Kidney capillary endothelial cell (primary cell): ENCODE results near the gene GRB10.

Source experiments
- DNase-seq: peaks from one replicate; pipeline ENCODE4 v3.0.0-alpha.2; 2018; ENCODE audit warnings: low spot score

GRB10 gene

DNA sequence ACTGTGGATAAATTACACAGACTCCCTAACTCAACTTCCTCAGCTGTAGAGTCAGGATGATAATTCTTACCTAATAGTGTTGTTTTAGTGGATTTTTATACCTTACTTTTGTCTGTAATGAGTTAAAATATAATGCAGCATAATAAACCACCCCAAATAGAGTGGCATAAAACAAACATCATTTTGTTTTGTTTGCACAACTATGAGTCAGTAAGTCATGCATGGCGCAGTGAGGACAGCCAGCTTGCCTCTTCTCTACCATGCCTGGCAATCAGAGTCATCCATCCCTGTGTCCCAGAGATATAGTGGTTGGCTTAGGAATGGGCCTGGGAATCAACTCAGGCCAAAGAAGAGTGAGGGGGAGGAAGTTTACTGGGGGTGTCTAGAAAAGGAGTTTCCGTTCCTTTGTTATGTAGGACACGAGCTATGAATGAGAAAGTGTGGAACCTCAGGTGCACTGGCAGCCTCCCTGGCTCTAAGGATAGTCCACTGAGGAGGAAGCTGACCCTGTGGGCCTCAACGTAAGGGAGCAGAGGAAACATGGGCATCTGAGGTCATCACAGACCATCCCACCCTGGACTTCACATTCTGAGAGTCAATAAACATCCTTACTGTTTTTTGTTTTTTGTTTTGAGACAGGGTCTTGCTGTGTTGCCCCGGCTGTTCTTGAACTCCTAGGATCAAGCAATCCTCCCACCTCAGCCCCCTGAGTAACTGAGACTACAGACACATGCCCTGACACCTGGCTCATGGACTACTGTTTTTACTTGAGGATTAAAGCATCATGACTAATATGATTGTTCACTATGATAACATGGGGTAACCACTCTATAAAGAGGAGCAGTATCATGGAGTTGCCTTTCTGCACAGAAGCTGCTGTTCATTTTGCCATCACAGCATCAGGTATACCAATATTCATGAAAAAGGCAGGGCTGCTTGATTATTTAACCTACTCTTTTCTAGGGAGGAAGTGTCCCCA, 21.0 kb upstream of the GRB10 start:
- DNase-seq = no peak

GRCh38 chr7:50801907-50802306, 19.2 kb upstream of the GRB10 start:
- no peak for DNase-seq

- DNase-seq = no peak
Measured at GRCh38 chr7:50799873-50800272, 17.2 kb upstream of the GRB10 start.

- no peak for DNase-seq
Measured at GRCh38 chr7:50798126-50798525, 15.4 kb upstream of the GRB10 start.

GRCh38 chr7:50795831-50796230, 13.1 kb upstream of the GRB10 start:
- no peak for DNase-seq

- no peak for DNase-seq
Measured at GRCh38 chr7:50795253-50795652, 12.6 kb upstream of the GRB10 start.

GRCh38 chr7:50793947-50794570, 11.4 kb upstream of the GRB10 start:
- no peak for DNase-seq

GRCh38 chr7:50793120-50793946, 10.6 kb upstream of the GRB10 start:
- no peak for DNase-seq

DNA sequence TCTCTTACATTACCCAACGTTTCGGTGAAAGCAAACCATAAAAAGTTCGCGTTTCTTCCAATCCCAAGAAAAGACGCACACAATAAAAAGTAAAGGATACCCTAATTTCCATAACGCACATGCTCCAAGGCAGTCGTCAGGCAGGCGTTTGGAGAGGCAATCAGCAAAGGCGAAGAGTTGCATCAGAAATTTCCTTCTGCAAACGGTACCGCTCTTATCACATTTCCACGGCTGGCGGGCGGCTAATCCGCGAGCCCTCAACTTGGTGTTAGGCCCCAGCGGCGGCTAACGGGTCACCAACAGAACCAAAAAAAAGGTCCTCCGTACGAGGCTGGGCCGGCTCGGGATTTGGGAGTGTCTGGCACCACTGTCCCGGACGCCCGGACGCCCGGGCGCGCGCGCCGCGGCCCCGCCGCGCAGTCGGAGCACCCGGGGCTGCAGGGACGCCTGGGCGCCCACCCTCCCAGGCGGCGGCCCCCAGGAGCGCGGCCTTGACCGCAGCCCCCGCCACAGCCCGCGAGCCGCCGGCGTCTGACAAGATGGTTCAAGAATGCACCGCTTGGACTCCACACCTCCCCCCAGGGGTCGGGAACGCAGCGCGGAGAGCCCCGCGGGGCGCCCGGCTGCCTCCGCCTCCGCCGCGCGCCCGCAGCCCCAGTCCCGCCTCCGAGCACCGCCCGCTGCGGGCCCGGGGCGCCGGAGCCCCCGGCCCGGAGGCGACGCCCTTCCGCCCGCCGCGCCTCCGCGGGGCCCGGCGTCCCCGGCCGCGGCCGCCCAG, 9.8 kb upstream of the GRB10 start:
- DNase-seq = peak; percentile 26

DNA sequence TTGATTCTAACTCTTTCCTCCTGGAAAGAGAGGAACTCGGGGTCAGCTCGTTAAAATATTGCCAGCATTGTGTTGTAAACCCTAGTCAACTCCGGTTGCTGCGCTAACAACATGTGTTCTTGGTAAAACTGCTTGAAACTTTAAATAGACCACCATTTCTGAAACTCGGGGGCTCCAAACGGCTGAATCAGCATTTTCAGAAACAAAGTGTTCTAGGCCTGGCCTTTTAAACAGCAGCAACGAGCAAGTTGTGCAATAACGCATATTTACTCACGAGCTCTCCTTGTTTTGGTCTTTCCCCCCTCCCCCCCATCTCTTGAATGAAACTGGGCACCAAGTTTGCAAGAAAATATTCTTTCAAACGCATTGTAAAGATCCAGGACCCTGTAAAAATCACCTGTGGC, 9.2 kb upstream of the GRB10 start:
- peak; percentile 26 for DNase-seq

DNA sequence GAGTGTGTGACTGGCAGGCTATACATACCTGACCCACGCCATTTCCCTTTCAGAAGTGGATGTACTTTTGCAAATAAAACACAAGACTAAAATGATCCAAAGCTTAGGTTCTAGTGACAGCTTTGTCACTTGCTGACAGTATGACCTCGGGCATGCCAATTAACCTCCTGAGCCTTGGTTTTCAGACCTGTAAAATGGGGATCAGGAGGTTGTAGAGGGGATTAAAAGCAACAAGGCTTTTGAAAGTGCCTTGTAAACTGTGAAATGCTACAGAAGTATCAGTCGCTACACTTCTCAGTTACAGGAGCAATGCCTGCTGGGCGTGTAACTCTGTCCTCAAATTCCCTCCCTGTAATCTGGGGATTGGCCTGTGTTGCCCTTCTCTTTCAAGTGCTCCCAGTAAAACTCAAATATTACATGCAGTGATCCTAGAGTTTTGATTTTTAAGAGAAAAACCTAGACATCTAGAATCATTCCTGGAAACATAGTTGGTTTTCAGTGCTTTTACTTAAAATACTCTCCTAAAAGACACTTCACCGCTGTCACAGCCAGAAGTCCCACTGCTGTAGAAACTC, 8.8 kb upstream of the GRB10 start:
- DNase-seq = no peak

DNA sequence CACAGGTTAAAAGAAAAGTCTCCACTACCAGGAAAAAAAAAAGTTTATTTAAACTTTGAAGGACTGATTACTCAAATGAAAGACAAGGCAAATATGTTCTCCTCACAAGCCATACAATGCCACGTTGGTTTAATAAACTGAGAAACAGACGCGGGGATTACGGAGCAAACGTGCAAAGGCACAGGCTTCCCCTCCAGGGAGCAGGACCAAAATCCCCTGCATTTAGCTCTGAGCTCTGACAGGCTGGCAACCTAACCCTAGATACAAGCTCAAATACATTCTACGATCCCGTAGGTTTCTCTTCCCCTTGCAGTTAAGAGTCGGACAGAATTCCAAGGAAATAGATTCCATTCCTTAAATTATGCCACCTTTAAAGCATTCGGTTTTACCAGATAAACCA, 7.7 kb upstream of the GRB10 start:
- DNase-seq = no peak

- DNase-seq = no peak
Measured at GRCh38 chr7:50788382-50788781, 5.7 kb upstream of the GRB10 start.

- DNase-seq = no peak
Measured at GRCh38 chr7:50787825-50788224, 5.1 kb upstream of the GRB10 start.

DNA sequence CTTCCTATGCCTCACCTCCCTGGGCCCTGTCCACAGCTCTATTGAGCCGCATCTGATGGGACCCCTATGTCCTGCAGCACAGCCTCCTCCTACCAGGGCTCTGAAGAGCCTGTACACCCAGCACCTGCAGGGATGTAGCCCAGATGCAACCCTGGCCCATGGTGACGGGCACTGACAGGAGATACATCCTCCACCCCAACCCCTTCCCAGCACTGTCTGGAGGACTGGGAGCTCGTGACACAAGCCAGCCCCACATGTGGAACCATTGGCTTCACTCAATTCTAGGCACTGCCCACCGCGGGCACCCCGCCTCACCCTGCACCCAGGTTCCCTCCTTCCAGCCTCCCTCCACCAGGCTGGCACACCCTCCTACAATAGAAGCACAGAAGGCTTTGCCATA, 2.6 kb upstream of the GRB10 start:
- no peak for DNase-seq

DNA sequence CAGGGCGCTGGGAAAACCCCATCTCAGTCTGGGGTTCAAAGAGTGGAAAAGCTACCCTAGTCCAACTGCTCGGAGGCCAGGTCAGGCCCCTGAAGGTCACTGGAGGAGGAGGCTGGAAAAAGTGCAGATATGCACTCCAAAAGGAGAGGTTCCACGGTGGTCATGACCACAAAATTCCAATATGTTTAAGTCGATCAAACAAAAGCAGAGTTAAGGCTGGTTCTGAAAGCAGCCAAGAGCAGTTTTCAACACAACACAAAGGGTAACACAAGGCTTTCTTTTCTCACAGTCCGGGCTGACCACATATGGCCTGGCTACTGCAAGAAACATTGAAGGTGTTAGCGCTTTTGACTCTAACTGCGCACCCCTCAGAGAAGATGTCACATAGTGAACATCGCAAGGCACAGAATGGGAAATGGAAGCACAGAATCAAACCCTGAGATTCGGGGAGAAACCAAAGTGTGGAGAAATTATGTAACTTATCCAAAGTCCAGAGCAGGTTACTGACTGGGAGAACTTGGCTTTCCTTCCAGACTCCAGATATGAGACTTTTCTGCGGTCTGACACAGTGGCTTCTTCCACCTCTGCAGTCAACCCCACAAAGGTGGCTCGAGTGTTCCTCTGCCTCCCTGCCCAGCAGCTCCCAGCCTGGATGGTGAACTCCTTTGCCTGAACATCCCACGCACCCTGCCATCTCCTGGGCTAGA, 1.3 kb upstream of the GRB10 start:
- DNase-seq = no peak

DNA sequence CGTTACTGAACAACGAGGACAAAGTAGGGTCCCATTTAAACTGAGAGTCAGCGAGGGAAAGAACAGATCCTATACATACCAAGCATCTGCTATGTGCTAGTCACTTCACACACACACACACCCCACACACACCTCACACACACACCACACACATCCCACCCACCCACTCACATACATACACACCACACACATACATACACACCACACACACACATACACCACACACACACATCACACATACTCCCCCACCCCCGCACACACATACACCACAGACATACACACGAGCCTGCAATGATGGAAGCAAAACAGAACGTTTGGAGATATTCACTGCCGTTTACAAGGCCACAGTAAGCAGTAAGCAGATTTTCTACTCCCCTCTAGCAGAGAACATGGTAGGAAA, 607 bp upstream of the GRB10 start:
- no peak for DNase-seq

DNA sequence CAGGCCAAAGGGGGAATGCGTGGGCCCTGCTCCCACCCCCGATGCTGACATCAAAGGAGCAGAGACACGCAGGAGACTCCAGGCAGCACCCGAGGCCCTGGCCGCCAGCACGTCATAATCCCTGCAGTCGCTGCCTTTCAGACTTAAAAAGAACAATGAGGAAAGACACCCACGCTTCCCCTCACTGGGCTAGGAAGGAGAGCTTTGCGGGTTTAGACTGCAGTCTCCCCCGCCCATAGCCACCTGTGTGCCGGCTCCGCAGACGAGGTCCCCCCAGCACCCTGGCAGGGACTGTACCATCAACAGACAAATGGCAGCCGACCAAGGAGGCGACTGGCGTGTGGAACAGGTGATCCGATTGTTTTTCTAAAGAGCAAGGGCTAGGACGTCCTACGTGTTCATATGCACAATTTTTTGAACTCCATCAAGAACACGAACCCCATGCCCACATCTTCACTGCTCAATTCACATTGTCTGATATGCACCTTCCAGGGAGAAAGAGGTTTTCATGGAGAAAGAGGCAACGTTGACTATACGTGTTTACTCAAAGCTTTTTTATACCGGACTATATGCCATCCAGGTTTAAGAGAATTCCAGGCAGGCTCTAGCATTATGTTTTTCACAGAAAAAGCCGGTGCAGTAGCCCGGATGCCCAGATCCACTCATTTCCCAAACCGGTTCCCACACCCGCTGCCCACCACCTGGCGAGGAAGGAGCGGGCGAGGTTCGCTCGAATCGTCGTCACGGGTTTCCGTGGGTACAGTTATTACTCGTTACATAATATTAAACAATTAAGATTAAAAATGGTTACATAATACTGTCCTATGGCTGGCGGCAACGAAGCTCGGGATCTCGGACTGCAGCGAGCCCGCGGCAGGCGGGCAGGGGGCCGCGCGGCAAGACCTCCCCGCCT, 1.1 kb downstream of the GRB10 start:
- no peak for DNase-seq

GRCh38 chr7:50780436-50780835, 2.3 kb downstream of the GRB10 start:
- no peak for DNase-seq

- DNase-seq = no peak
Measured at GRCh38 chr7:50779427-50779826, 3.3 kb downstream of the GRB10 start.
